Endothelial cell of umbilical vein (primary cell): ENCODE results near the gene ANKRD13B. TPM values are rescaled to one million over a fixed set of nuclear protein-coding genes. Genes with fewer than 3 reads are reported as not detected.

Experiments used
- BruUV-seq: library from RNA; stranded (reverse); fragments of 400-500 nt; replicated peaks from 2 replicates; lab custom pipeline; 2021; lab: Mats Ljungman, UMichigan
- CTCF ChIA-PET: fragments of 300-600, 350-600 bp; sonication (Branson Sonifier 250); formaldehyde crosslinking; loops from one replicate; lab custom pipeline; 2021; ENCODE audit warnings: antibody characterized with exemption, inconsistent platforms; lab: Charles Lee
- POLR2A ChIA-PET: fragments of 300-600, 350-600 bp; sonication (Branson Sonifier 250); formaldehyde crosslinking; loops from one replicate; lab custom pipeline; 2021; ENCODE audit warnings: antibody characterized with exemption, inconsistent platforms; lab: Charles Lee
- DNase-seq: peaks from one replicate; pipeline ENCODE4 v3.0.0-alpha.2; 2011; ENCODE audit warnings: low read depth, low spot score
- FAIRE-seq: peaks from 2 replicates; lab custom pipeline; 2011; peaks lifted over from hg19 to GRCh38; lab: Jason Lieb, UNC
- H2AFZ ChIP-seq: 2 replicates; pipeline ENCODE4 v1.6.0; 2012; ENCODE audit warnings: low read depth, low read length, control low read depth, inconsistent platforms
- H3K27ac ChIP-seq: 2 replicates; pipeline ENCODE4 v1.5.1; 2011; ENCODE audit warnings: low read depth, mild to moderate bottlenecking, control low read depth, low read length, moderate library complexity; ENCODE audit not compliant: insufficient read depth
- H3K27me3 ChIP-seq, 2 experiments: 2 replicates each; pipeline versions ENCODE4 v1.6.0 to v1.6.1; 2011; ENCODE audit warnings: low read length in 2 of 2, mixed read lengths in 1 of 2; ENCODE audit not compliant: control insufficient read depth in 2 of 2, insufficient read depth in 2 of 2
- H3K36me3 ChIP-seq, 2 experiments: 2 replicates in 1 of 2; 3 replicates in 1 of 2; pipeline ENCODE4 v1.5.1; 2011; ENCODE audit warnings: low read length in 2 of 2, mild to moderate bottlenecking in 1 of 2, moderate library complexity in 1 of 2; ENCODE audit not compliant: control insufficient read depth in 2 of 2, insufficient read depth in 2 of 2; ENCODE audit errors: extremely low read depth in 1 of 2
- H3K4me1 ChIP-seq: 3 replicates; pipeline ENCODE4 v1.5.1; 2011; ENCODE audit warnings: mild to moderate bottlenecking, low read length; ENCODE audit not compliant: control insufficient read depth, insufficient read depth; ENCODE audit errors: extremely low read depth
- H3K4me2 ChIP-seq: 2 replicates; pipeline ENCODE4 v1.6.1; 2011; ENCODE audit warnings: low read length, control low read depth, mixed read lengths; ENCODE audit not compliant: insufficient read depth
- H3K4me3 ChIP-seq, 3 experiments: fragments of 200-600 bp in 1 of 3; sonication (generic), shearing (Covaris generic) in 1 of 3; replicated peaks in 1 of 3; 2 replicates each; pipeline ENCODE4 v1.5.1; 2011 to 2016; ENCODE audit warnings: control low read depth in 3 of 3, low read length in 3 of 3, mild to moderate bottlenecking in 2 of 3, inconsistent platforms in 1 of 3, low read depth in 1 of 3, moderate library complexity in 1 of 3; ENCODE audit not compliant: insufficient read depth in 1 of 3
- H3K79me2 ChIP-seq: 2 replicates; pipeline ENCODE4 v1.6.0; 2012; ENCODE audit warnings: low read length, inconsistent platforms; ENCODE audit not compliant: control insufficient read depth, insufficient read depth
- H3K9ac ChIP-seq: replicated peaks from 2 replicates; pipeline ENCODE3; 2011; ENCODE audit warnings: low read length, control low read depth; ENCODE audit not compliant: insufficient read depth; ENCODE audit errors: extremely low read depth
- H3K9me1 ChIP-seq: replicated peaks from 3 replicates; pipeline ENCODE4 v1.6.0; 2011; ENCODE audit warnings: mild to moderate bottlenecking, low read length; ENCODE audit not compliant: control insufficient read depth, insufficient read depth; ENCODE audit errors: extremely low read depth
- H3K9me3 ChIP-seq: replicated peaks from 2 replicates; pipeline ENCODE4 v1.5.1; 2012; ENCODE audit warnings: low read length, inconsistent platforms; ENCODE audit not compliant: control insufficient read depth, insufficient read depth
- H4K20me1 ChIP-seq: replicated peaks from 2 replicates; pipeline ENCODE3; 2011; ENCODE audit warnings: mild to moderate bottlenecking, low read length; ENCODE audit not compliant: control insufficient read depth, insufficient read depth; ENCODE audit errors: extremely low read depth
- EZH2 ChIP-seq: IDR thresholded peaks from 2 replicates; pipeline ENCODE4 v1.6.1; 2012; ENCODE audit warnings: borderline replicate concordance, low read depth, mild to moderate bottlenecking, moderate library complexity, low read length, inconsistent platforms; ENCODE audit not compliant: severe bottlenecking
- FOS ChIP-seq: IDR thresholded peaks from 2 replicates; pipeline ENCODE4 v1.6.1; 2011; ENCODE audit warnings: mild to moderate bottlenecking, low read length, moderate library complexity, borderline replicate concordance; ENCODE audit not compliant: insufficient read depth
- MYC ChIP-seq: IDR thresholded peaks from one replicate; pipeline ENCODE4 v1.6.1; 2011; ENCODE audit warnings: mild to moderate bottlenecking, low read depth, low read length
- POLR2AphosphoS5 ChIP-seq: IDR thresholded peaks from 2 replicates; pipeline ENCODE4 v1.6.1; 2012; ENCODE audit warnings: low read depth, mild to moderate bottlenecking, control low read depth, low read length, moderate library complexity; ENCODE audit not compliant: insufficient read depth
- dilution Hi-C: fragments of 300-500 bp; cut with MboI; formaldehyde crosslinking; loops from one replicate; pipeline ENCODE4 v1.15.0; 2019; ENCODE audit warnings: low sequenced_read_pairs; ENCODE audit not compliant: extremely low pct_ligation_motif_present
- intact Hi-C: fragments of 100-400 bp; cut with micrococcal nuclease; formaldehyde crosslinking; loops from one replicate; pipeline ENCODE4 v1.10.0; 2022
- polyA plus RNA-seq, 4 experiments: library from polyadenylated mRNA; depleted of rRNA in 3 of 4; stranded (reverse) in 3 of 4; unstranded in 1 of 4; fragments of >200 nt; gene quantifications; 2 replicates each; pipeline versions ENCODE4 v1.2.1 to v1.2.3, GENCODE V29; 2011 to 2012; ENCODE audit warnings: missing spikeins in 1 of 4
- total RNA-seq: library from RNA; stranded (reverse); gene quantifications from 2 replicates; pipeline ENCODE4 v1.2.3, GENCODE V29; 2021
- TF ChIP-seq, protein P1 (sequence below), 2 donors: IDR thresholded peaks; 1 replicate in 1 of 2; 2 replicates in 1 of 2; pipeline ENCODE4 v1.5.1; 2011; ENCODE audit warnings: low read length in 2 of 2, mild to moderate bottlenecking in 2 of 2, moderate library complexity in 2 of 2, control low read depth in 1 of 2, inconsistent platforms in 1 of 2, low read depth in 1 of 2; ENCODE audit not compliant: insufficient read depth in 1 of 2; ENCODE audit errors: extremely low read depth in 1 of 2

Gene ANKRD13B
- total and polyA plus RNA-seq, 2 donors (not counting 3 experiments of a cell fraction or from before 2014, with no cell fraction given): 21.1 to 23.2 TPM

DNA sequence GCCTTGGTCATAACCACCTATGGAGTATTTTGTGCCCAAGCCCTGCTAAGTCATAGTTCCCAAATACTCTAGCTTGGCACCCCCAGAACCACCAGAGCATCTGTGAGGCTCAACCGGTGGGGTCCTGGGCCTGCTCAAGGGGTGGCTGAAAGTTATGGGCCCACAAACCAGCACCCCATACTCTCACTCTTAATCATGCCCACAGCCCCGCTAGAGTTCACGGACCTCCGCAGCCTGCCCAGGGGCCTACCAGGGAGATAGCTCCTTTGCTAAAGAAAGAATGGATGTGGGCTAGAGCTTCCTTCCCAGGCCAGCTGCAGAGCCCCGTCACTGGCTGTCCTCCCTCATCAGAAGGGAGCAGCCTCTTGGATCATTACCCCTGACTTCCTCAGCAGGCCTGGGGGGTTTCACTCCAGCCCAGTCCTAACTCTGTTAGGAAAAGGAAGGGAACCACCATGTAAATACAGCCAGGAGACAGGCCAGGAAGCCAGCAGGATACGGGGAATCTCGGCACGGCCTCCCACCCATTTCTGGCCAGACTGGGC is 4.8 kb upstream of the ANKRD13B start:
- peak overlapping the region; percentile 66 for H3K27ac ChIP-seq
- peak overlapping the region; percentile 58 to 69 (median 68) for H3K4me3 ChIP-seq
- H3K4me1 ChIP-seq: peaks cover 76% of the 10 kb centered on the region
- no peaks in the 10 kb centered on the region for H3K27me3 ChIP-seq
- TF ChIP-seq EZH2 (no peak), MYC (no peak)
- dilution Hi-C loops (no loop called here), intact Hi-C loops (loop anchor here (5.0 kb wide), 1 partner anchor 196 kb away; the partner anchor contains the start of gene TAOK1)
- H3K9me1 ChIP-seq: no peaks in the 10 kb centered on the region
- peak overlapping the region; percentile 54 for H3K9ac ChIP-seq
- ChIA-PET CTCF (interaction anchor here (0.7 to 4.2 kb wide), 9 partner anchors 15 to 505 kb away, joined by 3 to 27 read pairs (median 3); partner anchors contain the start of genes ABHD15 and TP53I13), POLR2A (no interaction called here)
- H4K20me1 ChIP-seq: no peaks in the 10 kb centered on the region
- no peaks in the 10 kb centered on the region for H3K9me3 ChIP-seq
- peak overlapping the region; percentile 66 for H3K4me2 ChIP-seq
- no peak overlapping the region for H2AFZ ChIP-seq
- peaks cover 60% of the 10 kb centered on the region for H3K79me2 ChIP-seq
- H3K36me3 ChIP-seq: peaks cover 0 to 4% of the 10 kb centered on the region in 2 experiments
- peak; percentile 76 for FAIRE-seq
- peak; percentile 43 for DNase-seq
- TSS peak; percentile 4 for BruUV-seq

DNA sequence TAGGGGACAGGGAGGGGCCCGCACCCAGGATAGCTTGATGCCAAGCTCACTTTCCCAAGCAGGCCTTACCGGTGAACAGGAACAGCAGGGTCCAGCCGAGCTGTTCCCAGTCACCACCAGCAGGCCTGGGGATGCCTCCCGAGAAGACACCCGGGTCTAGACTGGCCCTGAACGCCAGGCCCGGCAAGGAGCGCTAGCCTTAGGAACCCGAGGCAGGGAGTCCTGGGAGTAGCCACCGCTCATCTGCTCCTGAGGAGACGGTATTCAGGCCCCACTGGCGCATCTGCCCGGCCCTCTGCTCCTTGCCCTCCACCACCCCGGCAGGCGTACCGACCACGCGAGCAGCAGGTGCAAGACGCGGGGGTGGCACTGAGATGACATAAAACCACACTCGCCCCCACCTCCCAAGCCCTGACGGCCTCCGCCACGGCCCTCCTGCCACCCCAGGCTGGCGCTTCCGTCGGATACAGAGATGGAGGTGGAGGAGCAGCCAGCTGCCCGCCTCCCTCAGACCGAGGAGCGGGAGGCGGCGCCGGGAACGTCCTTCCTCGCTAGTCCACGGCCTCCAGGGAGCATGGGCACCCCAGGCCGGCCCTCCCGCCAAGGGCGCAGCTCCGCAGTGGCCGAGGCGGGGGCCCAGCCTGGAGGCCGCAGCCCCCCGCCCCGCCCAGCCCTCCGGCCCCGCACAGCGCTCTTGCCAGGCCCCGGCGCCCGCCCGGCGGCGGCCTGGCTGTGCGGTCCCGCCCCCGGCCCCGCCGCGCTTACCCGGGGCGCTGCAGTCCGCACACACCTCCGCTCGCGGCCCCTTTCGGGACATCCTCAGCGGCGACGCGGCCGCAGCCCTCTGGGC is 4.1 kb upstream of the ANKRD13B start:
- peaks cover 54% of the 10 kb centered on the region for H3K79me2 ChIP-seq
- H2AFZ ChIP-seq: no peak overlapping the region
- BruUV-seq: no TSS peak
- H3K36me3 ChIP-seq: no peaks in the 10 kb centered on the region
- ChIA-PET CTCF (interaction anchor here (0.7 to 4.2 kb wide), 9 partner anchors 16 to 505 kb away, joined by 3 to 27 read pairs (median 3); partner anchors contain the start of genes ABHD15 and TP53I13), POLR2A (no interaction called here)
- H3K9me1 ChIP-seq: no peaks in the 10 kb centered on the region
- TF ChIP-seq, protein P1, sequence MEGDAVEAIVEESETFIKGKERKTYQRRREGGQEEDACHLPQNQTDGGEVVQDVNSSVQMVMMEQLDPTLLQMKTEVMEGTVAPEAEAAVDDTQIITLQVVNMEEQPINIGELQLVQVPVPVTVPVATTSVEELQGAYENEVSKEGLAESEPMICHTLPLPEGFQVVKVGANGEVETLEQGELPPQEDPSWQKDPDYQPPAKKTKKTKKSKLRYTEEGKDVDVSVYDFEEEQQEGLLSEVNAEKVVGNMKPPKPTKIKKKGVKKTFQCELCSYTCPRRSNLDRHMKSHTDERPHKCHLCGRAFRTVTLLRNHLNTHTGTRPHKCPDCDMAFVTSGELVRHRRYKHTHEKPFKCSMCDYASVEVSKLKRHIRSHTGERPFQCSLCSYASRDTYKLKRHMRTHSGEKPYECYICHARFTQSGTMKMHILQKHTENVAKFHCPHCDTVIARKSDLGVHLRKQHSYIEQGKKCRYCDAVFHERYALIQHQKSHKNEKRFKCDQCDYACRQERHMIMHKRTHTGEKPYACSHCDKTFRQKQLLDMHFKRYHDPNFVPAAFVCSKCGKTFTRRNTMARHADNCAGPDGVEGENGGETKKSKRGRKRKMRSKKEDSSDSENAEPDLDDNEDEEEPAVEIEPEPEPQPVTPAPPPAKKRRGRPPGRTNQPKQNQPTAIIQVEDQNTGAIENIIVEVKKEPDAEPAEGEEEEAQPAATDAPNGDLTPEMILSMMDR (IDR thresholded peaks at IDR 0.05; ENCODE audit: extremely low read depth in 1 of 2, insufficient read depth in 1 of 2, low read depth in 1 of 2, low read length in 2 of 2): no peak
- TF ChIP-seq FOS (no peak), POLR2AphosphoS5 (peak; percentile 26)
- peak overlapping the region; percentile 58 to 69 (median 68) for H3K4me3 ChIP-seq
- intact Hi-C loops (loop anchor here (5.0 kb wide), 1 partner anchor 196 kb away; the partner anchor contains the start of gene TAOK1), dilution Hi-C loops (no loop called here)
- H3K4me1 ChIP-seq: peaks cover 76% of the 10 kb centered on the region
- peak; percentile 31 for FAIRE-seq
- peak overlapping the region; percentile 54 for H3K9ac ChIP-seq
- H3K9me3 ChIP-seq: no peaks in the 10 kb centered on the region
- no peak for DNase-seq
- no peaks in the 10 kb centered on the region for H4K20me1 ChIP-seq
- no peaks in the 10 kb centered on the region for H3K27me3 ChIP-seq
- peak overlapping the region; percentile 66 for H3K4me2 ChIP-seq
- H3K27ac ChIP-seq: peak overlapping the region; percentile 66
